HG03103 (cell line): Measurements from ENCODE around the gene LCORL.
"Not testable (repeated sequence)": the region's sequence is repeated elsewhere in the genome, so short reads cannot be mapped to it uniquely, and the experiment has no call there.

Source experiments
- ATAC-seq: cut with Tn5 transposase; IDR thresholded peaks from one replicate; pipeline ENCODE4 v1.9.1; 2021; ENCODE audit warnings: low read depth; ENCODE audit not compliant: unreplicated experiment

Gene LCORL

GRCh38 chr4:17865866-17866363 is 155.6 kb downstream of the LCORL start:
- ATAC-seq = no peak

GRCh38 chr4:17861906-17862305 is 159.6 kb downstream of the LCORL start:
- ATAC-seq = not testable (repeated sequence)

GRCh38 chr4:17859793-17860406 is 161.7 kb downstream of the LCORL start:
- ATAC-seq = no peak

- ATAC-seq = no peak
These were observed 167.5 kb downstream of the LCORL start for GRCh38 chr4:17854036-17854435.

- no peak for ATAC-seq
These were observed 169.6 kb downstream of the LCORL start for GRCh38 chr4:17851959-17852358.

- ATAC-seq = not testable (repeated sequence)
These were observed 171.3 kb downstream of the LCORL start for GRCh38 chr4:17850295-17850694.

- no peak for ATAC-seq
These were observed 175.3 kb downstream of the LCORL start for GRCh38 chr4:17846266-17846665.

- no peak for ATAC-seq
These were observed 197.5 kb downstream of the LCORL start for GRCh38 chr4:17823871-17824669.

- ATAC-seq = peak; percentile 85
These were observed 204.5 kb downstream of the LCORL start for GRCh38 chr4:17817027-17817426.

GRCh38 chr4:17816142-17816541 is 205.4 kb downstream of the LCORL start:
- no peak for ATAC-seq

- no peak for ATAC-seq
These were observed 207.4 kb downstream of the LCORL start for GRCh38 chr4:17814140-17814539.

GRCh38 chr4:17812801-17813200 is 208.8 kb downstream of the LCORL start:
- ATAC-seq = no peak

GRCh38 chr4:17812125-17812524 is 209.4 kb downstream of the LCORL start:
- no peak for ATAC-seq

- ATAC-seq = peak; percentile 15
These were observed 210.4 kb downstream of the LCORL start for GRCh38 chr4:17811078-17811603.

- ATAC-seq = peak; percentile 85
These were observed 211.1 kb downstream of the LCORL start, which contains the start of the genes DCAF16 and NCAPG for GRCh38 chr4:17810260-17811077. Gene DCAF16, minus strand, starts transcription at chr4:17810757. Its CDS starts 6,616 bp downstream, at chr4:17804141. Gene NCAPG, plus strand, starts transcription at chr4:17810979. Its CDS starts 99 bp downstream, at chr4:17811078.

GRCh38 chr4:17809667-17810066 is 211.9 kb downstream of the LCORL start:
- ATAC-seq = no peak

- ATAC-seq = no peak
These were observed 214.1 kb downstream of the LCORL start for GRCh38 chr4:17807446-17807845.

- no peak for ATAC-seq
These were observed 215.9 kb downstream of the LCORL start for GRCh38 chr4:17805580-17806155.

GRCh38 chr4:17797808-17798207 is 223.7 kb downstream of the LCORL start:
- peak; percentile 38 for ATAC-seq

GRCh38 chr4:17794730-17795129 is 226.8 kb downstream of the LCORL start:
- ATAC-seq = no peak
